H1 (cell line): ENCODE data around the gene KISS1. TPM values are rescaled to one million over a fixed set of nuclear protein-coding genes. Genes with fewer than 3 reads are reported as not detected.

Source experiments
- CTCF ChIA-PET: fragments of 300-600 bp; sonication (Branson Sonifier 250); formaldehyde crosslinking; loops from one replicate; lab custom pipeline; 2021; ENCODE audit not compliant: partially characterized antibody; lab: Charles Lee
- POLR2A ChIA-PET: fragments of 300-600 bp; sonication (Branson Sonifier 250); formaldehyde crosslinking; loops from one replicate; lab custom pipeline; 2021; ENCODE audit warnings: inconsistent platforms; ENCODE audit not compliant: partially characterized antibody; lab: Charles Lee
- DNase-seq, 2 experiments: peaks; one replicate each; pipeline versions ENCODE4 v3.0.0 to v3.0.0-alpha.2; 2010 to 2022; ENCODE audit warnings: low spot score in 2 of 2, low read depth in 1 of 2, mixed read lengths in 1 of 2
- FAIRE-seq: peaks from 2 replicates; lab custom pipeline; 2011; peaks lifted over from hg19 to GRCh38; lab: Jason Lieb, UNC
- H2AFZ ChIP-seq: 2 replicates; pipeline ENCODE4 v1.8.1; 2012; ENCODE audit warnings: low read length, inconsistent platforms
- H2AK5ac ChIP-seq: 2 replicates; pipeline ENCODE4 v1.6.1; 2013; ENCODE audit warnings: low read depth, low read length
- H2BK120ac ChIP-seq: replicated peaks from 2 replicates; pipeline ENCODE3; 2013; ENCODE audit warnings: low read depth, low read length, inconsistent platforms
- H2BK12ac ChIP-seq: 2 replicates; pipeline ENCODE4 v1.6.1; 2013; ENCODE audit warnings: low read depth, low read length
- H2BK15ac ChIP-seq: 2 replicates; pipeline ENCODE4 v1.6.1; 2013; ENCODE audit warnings: low read length
- H2BK20ac ChIP-seq: 2 replicates; pipeline ENCODE4 v1.6.1; 2013; ENCODE audit warnings: low read length
- H2BK5ac ChIP-seq: 2 replicates; pipeline ENCODE4 v1.6.1; 2013; ENCODE audit warnings: low read depth, low read length
- H3K14ac ChIP-seq: 2 replicates; pipeline ENCODE4 v1.6.1; 2013; ENCODE audit warnings: inconsistent platforms; ENCODE audit not compliant: insufficient read length
- H3K18ac ChIP-seq: 2 replicates; pipeline ENCODE4 v1.6.1; 2013; ENCODE audit warnings: low read length; ENCODE audit errors: extremely low read depth
- H3K23ac ChIP-seq: 2 replicates; pipeline ENCODE4 v1.6.1; 2013; ENCODE audit warnings: inconsistent platforms; ENCODE audit not compliant: insufficient read length
- H3K23me2 ChIP-seq: 2 replicates; pipeline ENCODE4 v1.6.1; 2013; ENCODE audit warnings: low read depth, low read length
- H3K27ac ChIP-seq: 2 replicates; pipeline ENCODE4 v1.6.1; 2011; ENCODE audit warnings: low read depth, low read length, inconsistent platforms
- H3K27me3 ChIP-seq, 4 experiments: replicated peaks in 1 of 4; 1 replicate in 1 of 4; 2 replicates in 3 of 4; pipeline versions ENCODE4 v1.6.1 to v1.8.1; 2011 to 2013; ENCODE audit warnings: low read length in 3 of 4, mild to moderate bottlenecking in 3 of 4, inconsistent platforms in 2 of 4, mixed read lengths in 2 of 4, moderate library complexity in 1 of 4; ENCODE audit not compliant: control insufficient read depth in 3 of 4, insufficient read depth in 3 of 4; ENCODE audit errors: extremely low read depth in 1 of 4
- H3K36me3 ChIP-seq, 4 experiments: 2 replicates each; pipeline versions ENCODE4 v1.6.1 to v1.8.1; 2011 to 2013; ENCODE audit warnings: mild to moderate bottlenecking in 4 of 4, low read length in 3 of 4, moderate library complexity in 2 of 4, control low read depth in 1 of 4, inconsistent platforms in 1 of 4; ENCODE audit not compliant: insufficient read depth in 4 of 4, control insufficient read depth in 2 of 4
- H3K4ac ChIP-seq: replicated peaks from 2 replicates; pipeline ENCODE3; 2013; ENCODE audit warnings: low read length, low read depth, mixed read lengths, inconsistent platforms; ENCODE audit not compliant: insufficient read length
- H3K4me1 ChIP-seq, 4 experiments: replicated peaks in 1 of 4; 1 replicate in 1 of 4; 2 replicates in 3 of 4; pipeline versions ENCODE4 v1.6.1 to v1.8.1; 2011 to 2013; ENCODE audit warnings: low read length in 3 of 4, inconsistent platforms in 2 of 4, mixed read lengths in 1 of 4; ENCODE audit not compliant: insufficient read depth in 4 of 4, control insufficient read depth in 3 of 4
- H3K4me2 ChIP-seq, 2 experiments: 2 replicates each; pipeline versions ENCODE4 v1.6.1 to v1.8.1; 2011 to 2013; ENCODE audit warnings: low read depth in 2 of 2, low read length in 2 of 2, control low read depth in 1 of 2, inconsistent platforms in 1 of 2, mild to moderate bottlenecking in 1 of 2; ENCODE audit not compliant: insufficient read depth in 1 of 2
- H3K4me3 ChIP-seq, 4 experiments: fragments of 200-600, 300-600 bp in 1 of 4; sonication (generic), shearing (Covaris generic), sonication (Bioruptor Twin) in 1 of 4; 2 replicates each; pipeline versions ENCODE4 v1.5.1 to v1.8.1; 2011 to 2016; ENCODE audit warnings: low read length in 4 of 4, low read depth in 3 of 4, control low read depth in 2 of 4, inconsistent platforms in 2 of 4, mild to moderate bottlenecking in 2 of 4, mixed read lengths in 1 of 4, moderate library complexity in 1 of 4; ENCODE audit not compliant: insufficient read depth in 2 of 4; ENCODE audit errors: extremely low read depth in 1 of 4
- H3K56ac ChIP-seq: replicated peaks from 2 replicates; pipeline ENCODE3; 2013; ENCODE audit warnings: low read depth, mild to moderate bottlenecking, mixed read lengths, low read length, inconsistent platforms; ENCODE audit not compliant: insufficient read length
- H3K79me1 ChIP-seq: 2 replicates; pipeline ENCODE4 v1.6.1; 2013; ENCODE audit warnings: low read depth, low read length, control low read depth
- H3K79me2 ChIP-seq, 2 experiments: 2 replicates each; pipeline versions ENCODE4 v1.6.1 to v1.8.1; 2012 to 2013; ENCODE audit warnings: low read length in 2 of 2, mild to moderate bottlenecking in 2 of 2, inconsistent platforms in 1 of 2; ENCODE audit not compliant: insufficient read depth in 2 of 2, control insufficient read depth in 1 of 2
- H3K9ac ChIP-seq, 4 experiments: replicated peaks in 1 of 4; 1 replicate in 1 of 4; 2 replicates in 3 of 4; pipeline versions ENCODE4 v1.6.1 to v1.8.1; 2011 to 2013; ENCODE audit warnings: low read depth in 3 of 4, low read length in 3 of 4, control low read depth in 2 of 4, mild to moderate bottlenecking in 2 of 4, moderate library complexity in 2 of 4, inconsistent platforms in 1 of 4; ENCODE audit errors: extremely low read depth in 1 of 4
- H3K9me3 ChIP-seq, 2 experiments: 2 replicates each; pipeline versions ENCODE4 v1.6.1 to v1.8.1; 2012 to 2013; ENCODE audit warnings: mild to moderate bottlenecking in 2 of 2, moderate library complexity in 2 of 2, control low read depth in 1 of 2, inconsistent platforms in 1 of 2, low read depth in 1 of 2, low read length in 1 of 2, mixed read lengths in 1 of 2; ENCODE audit not compliant: insufficient read depth in 2 of 2
- H4K20me1 ChIP-seq, 2 experiments: replicated peaks in 1 of 2; 2 replicates each; pipeline versions ENCODE3 to v1.8.1; 2011 to 2013; ENCODE audit warnings: inconsistent platforms in 2 of 2, low read length in 2 of 2, mild to moderate bottlenecking in 1 of 2; ENCODE audit not compliant: insufficient read depth in 2 of 2, control insufficient read depth in 1 of 2
- H4K5ac ChIP-seq: 2 replicates; pipeline ENCODE4 v1.6.1; 2013; ENCODE audit warnings: low read length, low read depth, mixed read lengths, inconsistent platforms; ENCODE audit not compliant: insufficient read length
- H4K8ac ChIP-seq: 2 replicates; pipeline ENCODE4 v1.8.0; 2013; ENCODE audit warnings: mild to moderate bottlenecking, moderate library complexity, low read length, inconsistent platforms; ENCODE audit not compliant: insufficient read depth; ENCODE audit errors: extremely low read depth
- H4K91ac ChIP-seq: replicated peaks from 2 replicates; pipeline ENCODE3; 2013; ENCODE audit warnings: low read length, mixed read lengths, inconsistent platforms; ENCODE audit not compliant: insufficient read length
- CBX5 ChIP-seq: fragments of 300-800, 300-1000 bp; sonication (generic); IDR thresholded peaks from 2 replicates; pipeline ENCODE4 v1.7.1; 2016; ENCODE audit warnings: antibody characterized with exemption, low read length, low read depth
- CEBPB ChIP-seq: IDR thresholded peaks from 2 replicates; pipeline ENCODE4 v1.6.1; 2012; ENCODE audit warnings: low read depth, low read length
- CTBP2 ChIP-seq: IDR thresholded peaks from 2 replicates; pipeline ENCODE4 v1.7.0; 2011; ENCODE audit warnings: borderline replicate concordance, mild to moderate bottlenecking, moderate library complexity, mixed read lengths, low read length; ENCODE audit not compliant: insufficient read depth, insufficient read length
- EP300 ChIP-seq, 2 experiments: IDR thresholded peaks; 1 replicate in 1 of 2; 2 replicates in 1 of 2; pipeline ENCODE4 v1.6.1; 2011 to 2012; ENCODE audit warnings: low read depth in 2 of 2, low read length in 2 of 2, mild to moderate bottlenecking in 2 of 2, borderline replicate concordance in 1 of 2, inconsistent platforms in 1 of 2, moderate library complexity in 1 of 2
- FOSL1 ChIP-seq: IDR thresholded peaks from 2 replicates; pipeline ENCODE4 v1.6.1; 2011; ENCODE audit warnings: mild to moderate bottlenecking, low read depth, low read length, moderate library complexity; ENCODE audit not compliant: insufficient read depth
- KDM4A ChIP-seq: IDR thresholded peaks from one replicate; pipeline ENCODE4 v1.7.1; 2012; ENCODE audit warnings: low read depth, mild to moderate bottlenecking, moderate library complexity, low read length, inconsistent platforms; ENCODE audit not compliant: severe bottlenecking
- NANOG ChIP-seq: IDR thresholded peaks from 2 replicates; pipeline ENCODE4 v1.6.1; 2011; ENCODE audit warnings: low read length, low read depth, mild to moderate bottlenecking, inconsistent platforms; ENCODE audit not compliant: insufficient read depth, poor library complexity, severe bottlenecking
- POU5F1 ChIP-seq: IDR thresholded peaks from 2 replicates; pipeline ENCODE4 v1.6.1; 2011; ENCODE audit warnings: low read depth, mild to moderate bottlenecking, low read length, moderate library complexity
- RAD21 ChIP-seq, 2 experiments: IDR thresholded peaks in 1 of 2; conservative IDR thresholded peaks in 1 of 2; 2 replicates each; pipeline ENCODE4 v1.6.1; 2011; ENCODE audit warnings: low read depth in 2 of 2, low read length in 2 of 2, improper control_type of control experiment in 1 of 2, inconsistent platforms in 1 of 2, mild to moderate bottlenecking in 1 of 2, moderate library complexity in 1 of 2
- SIN3A ChIP-seq, 2 experiments: IDR thresholded peaks in 1 of 2; conservative IDR thresholded peaks in 1 of 2; 2 replicates each; pipeline ENCODE4 v1.6.1; 2011 to 2012; ENCODE audit warnings: low read length in 2 of 2, improper control_type of control experiment in 1 of 2, low read depth in 1 of 2, mild to moderate bottlenecking in 1 of 2
- SUZ12 ChIP-seq: fragments of 200-600 bp; sonication (generic); IDR thresholded peaks from 2 replicates; pipeline ENCODE4 v1.6.1; 2012; ENCODE audit warnings: mild to moderate bottlenecking, inconsistent platforms, low read length, moderate library complexity, mixed read lengths
- TBP ChIP-seq: IDR thresholded peaks from 2 replicates; pipeline ENCODE4 v1.6.1; 2011; ENCODE audit warnings: low read depth, low read length, improper control_type of control experiment
- WGBS, 2 experiments: shearing (Covaris generic) in 1 of 2; methylation state at CpG; one replicate each; pipeline versions ENCODE4 v1.1.6 to v1.1.7; 2013 to 2015; ENCODE audit warnings: low lambda C conversion rate in 2 of 2, mixed read lengths in 2 of 2, inconsistent platforms in 1 of 2, low coverage in 1 of 2, missing lambda C conversion rate in 1 of 2; ENCODE audit not compliant: insufficient replicate concordance in 2 of 2, insufficient coverage in 1 of 2, insufficient read length in 1 of 2; ENCODE audit errors: extremely low coverage in 1 of 2, missing lambda C conversion rate in 1 of 2; 5-methylcytosine and 5-hydroxymethylcytosine counted together
- polyA plus RNA-seq, 7 experiments: library from polyadenylated mRNA; depleted of rRNA in 3 of 7; stranded (reverse) in 5 of 7; unstranded in 2 of 7; fragments of >200 nt in 5 of 7; fragments of 200-250 nt in 2 of 7; gene quantifications; 1 replicate in 5 of 7; 2 replicates in 1 of 7; 4 replicates in 1 of 7; pipeline versions ENCODE4 v1.2.1 to v1.2.3, GENCODE V29; 2011 to 2013; ENCODE audit warnings: missing spikeins in 2 of 7, mixed read lengths in 2 of 7
- total RNA-seq: library from RNA; stranded (reverse); fragmentation: NEBNext Ultra II Directional; extraction: Animal tissue kit (Norgen Biotek cat#: 25700); gene quantifications from 2 replicates; pipeline ENCODE4 v1.2.1, GENCODE V29; 2021
- TF ChIP-seq, protein P1 (sequence below): IDR thresholded peaks from 2 replicates; pipeline ENCODE4 v1.6.1; 2012; ENCODE audit warnings: inconsistent platforms

Gene KISS1
- total and polyA plus RNA-seq, 2 of the 8 experiments (the other 6 are each of a cell fraction or from before 2014, with no cell fraction given) = 0.71 TPM; not detected in 1

DNA sequence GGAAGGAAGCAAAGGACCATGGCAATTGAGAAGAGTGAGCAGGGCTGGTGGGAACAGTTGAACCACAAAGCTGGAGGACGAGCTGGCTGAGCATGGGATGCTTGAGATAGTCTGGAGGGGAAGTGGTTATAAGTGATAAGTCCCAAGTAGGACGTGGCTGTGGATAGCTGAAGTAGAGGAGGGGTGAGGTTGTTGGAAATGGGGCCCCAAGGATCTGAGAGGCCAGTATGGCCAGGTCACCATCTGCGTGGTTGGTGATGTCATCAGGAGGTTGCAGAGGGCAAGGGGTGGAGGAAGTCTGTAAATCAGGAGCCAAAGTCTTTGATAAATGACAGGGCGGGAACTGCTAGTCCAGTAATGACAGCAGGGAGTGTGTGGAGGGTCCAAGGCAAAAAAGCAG is 19.2 kb downstream of the KISS1 start:
- no peak overlapping the region for H2BK20ac ChIP-seq
- H4K5ac ChIP-seq = no peak overlapping the region
- no peak overlapping the region for H3K4me3 ChIP-seq
- no peaks in the 10 kb centered on the region for H3K9me3 ChIP-seq
- no peaks in the 10 kb centered on the region for H3K4me1 ChIP-seq
- no peaks in the 10 kb centered on the region for H3K79me1 ChIP-seq
- no peak overlapping the region for H3K4me2 ChIP-seq
- H3K27ac ChIP-seq = no peak overlapping the region
- no peak overlapping the region for H2AK5ac ChIP-seq
- H2BK15ac ChIP-seq = no peak overlapping the region
- no peaks in the 10 kb centered on the region for H3K79me2 ChIP-seq
- H2BK120ac ChIP-seq = no peak overlapping the region
- DNase-seq (no peak), FAIRE-seq (no peak)
- 77% methylated on average over 4 of the region's 4 CpGs; no CpG with 5 or more reads in 1 of the 2 experiments for WGBS, 2 experiments
- H4K8ac ChIP-seq = no peak overlapping the region
- H2AFZ ChIP-seq = no peak overlapping the region
- H3K4ac ChIP-seq = no peak overlapping the region
- no peak overlapping the region for H2BK5ac ChIP-seq
- H3K56ac ChIP-seq = no peak overlapping the region
- CTCF ChIA-PET = interaction anchor here (0.8 to 10.6 kb wide), 11 partner anchors 10 to 186 kb away, joined by 3 to 106 read pairs (median 4); partner anchors contain the start of gene KISS1
- no peak overlapping the region for H3K18ac ChIP-seq
- no peak overlapping the region for H3K23ac ChIP-seq
- no peak overlapping the region for H3K9ac ChIP-seq
- no peak overlapping the region for H2BK12ac ChIP-seq
- 0 out of 7 replicates have a peak, but pooled peaks cover 0 to 2% (median 0%) of the 10 kb centered on the region in 4 experiments for H3K27me3 ChIP-seq
- H3K14ac ChIP-seq = no peak overlapping the region
- no peaks in the 10 kb centered on the region for H3K36me3 ChIP-seq
- H4K20me1 ChIP-seq = no peaks in the 10 kb centered on the region
- H3K23me2 ChIP-seq = no peaks in the 10 kb centered on the region
- no peak overlapping the region for H4K91ac ChIP-seq
- POLR2A ChIA-PET = no interaction called here
- TF ChIP-seq SUZ12 (no peak), FOSL1 (no peak), TBP (no peak), RAD21 (IDR thresholded peaks at IDR 0.05 in 1 of 2, conservative IDR thresholded peaks at IDR 0.05 in 1 of 2; ENCODE audit: low read depth in 2 of 2, low read length in 2 of 2) (no peak), KDM4A (no peak), CEBPB (no peak), SIN3A (conservative IDR thresholded peaks at IDR 0.05 in 1 of 2, IDR thresholded peaks at IDR 0.05 in 1 of 2; ENCODE audit: low read depth in 1 of 2, low read length in 2 of 2) (no peak), CBX5 (no peak), CTBP2 (no peak), NANOG (no peak), EP300 (IDR thresholded peaks at IDR 0.05; ENCODE audit: borderline replicate concordance in 1 of 2, low read depth in 2 of 2, low read length in 2 of 2) (no peak), POU5F1 (no peak)
- TF ChIP-seq, protein P1, sequence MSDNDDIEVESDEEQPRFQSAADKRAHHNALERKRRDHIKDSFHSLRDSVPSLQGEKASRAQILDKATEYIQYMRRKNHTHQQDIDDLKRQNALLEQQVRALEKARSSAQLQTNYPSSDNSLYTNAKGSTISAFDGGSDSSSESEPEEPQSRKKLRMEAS = no peak
